Osteoblast (primary cell): Measurements from ENCODE around the gene CAMK2A. TPM values are rescaled to one million over a fixed set of nuclear protein-coding genes. Genes with fewer than 3 reads are reported as not detected.

Experiments used
- DNase-seq: peaks from one replicate; pipeline ENCODE4 v3.0.0; 2011; ENCODE audit warnings: low spot score, mixed read lengths; ENCODE audit not compliant: insufficient read length; ENCODE audit errors: missing footprints
- H2AFZ ChIP-seq: 2 replicates; pipeline ENCODE4 v1.6.0; 2011; ENCODE audit warnings: mild to moderate bottlenecking, low read length
- H3K27ac ChIP-seq: 2 replicates; pipeline ENCODE4 v1.5.1; 2011; ENCODE audit warnings: mild to moderate bottlenecking, low read depth, low read length, moderate library complexity
- H3K27me3 ChIP-seq: 2 replicates; pipeline ENCODE4 v1.6.0; 2012; ENCODE audit warnings: mild to moderate bottlenecking, control low read depth, inconsistent platforms, low read length, moderate library complexity; ENCODE audit not compliant: insufficient read depth
- H3K36me3 ChIP-seq: 2 replicates; pipeline ENCODE4 v1.5.1; 2011; ENCODE audit warnings: mild to moderate bottlenecking, low read length, control low read depth, moderate library complexity; ENCODE audit not compliant: insufficient read depth
- H3K4me1 ChIP-seq: 2 replicates; pipeline ENCODE4 v1.5.1; 2011; ENCODE audit warnings: mild to moderate bottlenecking, low read length, control low read depth, moderate library complexity; ENCODE audit not compliant: insufficient read depth
- H3K4me2 ChIP-seq: 2 replicates; pipeline ENCODE4 v1.6.0; 2011; ENCODE audit warnings: mild to moderate bottlenecking, low read length; ENCODE audit not compliant: insufficient read depth
- H3K4me3 ChIP-seq: fragments of 200-600 bp; sonication (generic); 3 replicates; pipeline ENCODE4 v1.5.1; 2012; ENCODE audit warnings: mild to moderate bottlenecking, low read length, inconsistent platforms; ENCODE audit not compliant: insufficient read depth
- H3K79me2 ChIP-seq: 2 replicates; pipeline ENCODE4 v1.6.0; 2012; ENCODE audit warnings: mild to moderate bottlenecking, low read length, control low read depth, inconsistent platforms; ENCODE audit not compliant: insufficient read depth
- H3K9me3 ChIP-seq: 2 replicates; pipeline ENCODE4 v1.5.1; 2011; ENCODE audit warnings: low read depth, low read length, control low read depth
- H4K20me1 ChIP-seq: 2 replicates; pipeline ENCODE4 v1.6.0; 2012; ENCODE audit warnings: mild to moderate bottlenecking, low read length, control low read depth; ENCODE audit not compliant: insufficient read depth
- total RNA-seq: library from RNA; depleted of rRNA; stranded (reverse); fragments of >200 nt; gene quantifications from 2 replicates; pipeline ENCODE4 v1.2.3, GENCODE V29; 2012
- TF ChIP-seq, protein P1 (sequence below): IDR thresholded peaks from 2 replicates; pipeline ENCODE4 v1.5.1; 2011; ENCODE audit warnings: mild to moderate bottlenecking, low read depth, low read length, moderate library complexity; ENCODE audit errors: extremely low read depth

Gene CAMK2A
- total RNA-seq, 1 donor: 0.36 TPM

DNA sequence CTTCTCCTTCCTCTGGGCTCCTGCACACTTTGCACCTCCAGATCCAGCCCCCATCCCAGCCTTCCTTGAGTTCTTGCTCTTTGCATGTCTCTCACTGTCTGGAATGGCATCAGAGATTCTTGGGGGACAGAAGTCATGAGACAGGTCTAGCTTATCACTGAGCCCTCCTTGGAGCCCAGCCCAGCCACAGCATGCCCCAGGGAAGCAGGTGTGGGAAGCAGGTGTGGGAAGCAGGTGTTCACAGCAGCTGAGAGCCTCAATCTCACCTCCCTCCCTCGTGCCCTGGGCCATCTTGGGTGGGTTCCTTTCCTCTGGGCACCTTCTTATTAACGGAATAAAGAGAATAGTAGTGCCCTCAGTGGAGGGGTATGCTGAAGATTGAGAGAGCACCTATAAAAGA is 72.5 kb downstream of the CAMK2A start:
- no peak overlapping the region for H3K4me3 ChIP-seq
- H2AFZ ChIP-seq: no peak overlapping the region
- H3K9me3 ChIP-seq: no peaks in the 10 kb centered on the region
- no peak for DNase-seq
- no peak overlapping the region for H3K4me2 ChIP-seq
- peaks cover 16% of the 10 kb centered on the region for H3K4me1 ChIP-seq
- TF ChIP-seq, protein P1, sequence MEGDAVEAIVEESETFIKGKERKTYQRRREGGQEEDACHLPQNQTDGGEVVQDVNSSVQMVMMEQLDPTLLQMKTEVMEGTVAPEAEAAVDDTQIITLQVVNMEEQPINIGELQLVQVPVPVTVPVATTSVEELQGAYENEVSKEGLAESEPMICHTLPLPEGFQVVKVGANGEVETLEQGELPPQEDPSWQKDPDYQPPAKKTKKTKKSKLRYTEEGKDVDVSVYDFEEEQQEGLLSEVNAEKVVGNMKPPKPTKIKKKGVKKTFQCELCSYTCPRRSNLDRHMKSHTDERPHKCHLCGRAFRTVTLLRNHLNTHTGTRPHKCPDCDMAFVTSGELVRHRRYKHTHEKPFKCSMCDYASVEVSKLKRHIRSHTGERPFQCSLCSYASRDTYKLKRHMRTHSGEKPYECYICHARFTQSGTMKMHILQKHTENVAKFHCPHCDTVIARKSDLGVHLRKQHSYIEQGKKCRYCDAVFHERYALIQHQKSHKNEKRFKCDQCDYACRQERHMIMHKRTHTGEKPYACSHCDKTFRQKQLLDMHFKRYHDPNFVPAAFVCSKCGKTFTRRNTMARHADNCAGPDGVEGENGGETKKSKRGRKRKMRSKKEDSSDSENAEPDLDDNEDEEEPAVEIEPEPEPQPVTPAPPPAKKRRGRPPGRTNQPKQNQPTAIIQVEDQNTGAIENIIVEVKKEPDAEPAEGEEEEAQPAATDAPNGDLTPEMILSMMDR: no peak
- H4K20me1 ChIP-seq: no peaks in the 10 kb centered on the region
- no peak overlapping the region for H3K27ac ChIP-seq
- no peaks in the 10 kb centered on the region for H3K36me3 ChIP-seq
- no peaks in the 10 kb centered on the region for H3K79me2 ChIP-seq
- no peaks in the 10 kb centered on the region for H3K27me3 ChIP-seq

DNA sequence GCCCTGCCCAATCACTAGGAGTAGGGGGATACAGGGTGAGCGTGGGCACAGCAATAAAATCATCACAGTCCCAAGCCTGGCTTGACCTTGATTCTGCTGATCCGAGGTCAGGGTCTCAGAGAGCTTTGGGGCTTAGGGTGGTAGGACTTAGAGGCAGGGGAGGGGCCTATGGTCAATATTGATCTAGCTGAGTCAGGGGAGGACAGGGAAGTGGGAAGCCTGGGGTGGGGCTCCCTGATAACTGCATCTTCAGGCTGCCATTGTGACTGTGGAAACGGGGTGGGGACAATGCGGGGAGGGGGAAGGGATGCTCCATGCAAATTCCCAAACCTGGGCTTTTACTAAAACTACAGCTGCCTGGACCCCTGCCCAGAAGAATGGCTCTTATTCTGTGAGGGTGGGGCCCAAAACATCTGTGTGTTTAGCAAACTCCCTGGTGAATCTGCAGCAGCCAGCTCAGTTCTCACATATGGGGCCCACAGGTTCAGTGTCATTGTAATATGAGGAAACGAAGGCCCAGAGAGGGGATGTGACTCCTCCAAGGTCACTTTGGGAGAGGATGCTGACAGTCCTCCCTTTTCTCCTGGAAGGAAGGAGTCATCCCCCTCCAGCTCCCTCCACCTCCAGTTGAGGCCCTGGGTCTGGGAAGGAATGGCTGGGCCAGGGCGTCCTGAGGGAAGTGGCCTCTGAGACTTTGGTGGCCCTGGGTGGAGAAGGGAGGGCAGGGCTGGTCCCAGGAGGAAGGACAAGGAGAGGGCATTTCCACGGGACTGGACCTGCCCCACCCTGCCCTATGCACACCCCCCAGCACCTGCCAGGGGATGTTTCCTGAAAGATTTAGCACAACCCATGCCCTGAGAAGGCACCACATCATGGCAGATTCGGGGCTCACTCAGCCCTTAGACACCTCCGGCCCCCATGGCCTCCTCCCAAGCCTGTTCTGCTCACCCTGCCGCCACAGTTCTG is 73.3 kb downstream of the CAMK2A start:
- Histone ChIP-seq H3K4me1 (peaks cover 16% of the 10 kb centered on the region), H3K36me3 (no peaks in the 10 kb centered on the region), H4K20me1 (no peaks in the 10 kb centered on the region), H3K4me3 (no peak overlapping the region), H3K79me2 (no peaks in the 10 kb centered on the region), H3K4me2 (no peak overlapping the region), H2AFZ (no peak overlapping the region), H3K27me3 (no peaks in the 10 kb centered on the region), H3K27ac (no peak overlapping the region), H3K9me3 (no peaks in the 10 kb centered on the region)
- TF ChIP-seq, protein P1: no peak
- no peak for DNase-seq

DNA sequence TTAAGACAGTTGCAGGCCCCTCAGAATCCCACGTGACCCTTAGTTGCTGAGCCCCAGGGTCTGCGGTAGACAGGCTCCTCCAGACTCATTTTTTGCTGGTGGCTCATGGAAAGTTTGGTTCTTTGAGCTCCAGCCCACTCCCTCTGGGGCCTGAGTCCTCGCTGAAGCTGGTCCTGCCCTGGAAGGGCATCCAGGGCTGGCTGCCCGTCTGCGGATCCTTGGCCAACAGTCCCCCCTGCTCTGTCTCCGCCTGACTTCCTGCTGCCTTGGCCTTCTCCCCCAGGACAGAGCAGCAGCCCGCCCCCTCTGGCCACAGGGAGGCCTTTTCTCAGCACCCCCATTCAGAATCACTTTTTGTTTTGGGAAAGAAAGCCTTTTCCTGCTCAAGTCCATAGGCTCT is 75.3 kb downstream of the CAMK2A start:
- Histone ChIP-seq H3K36me3 (no peaks in the 10 kb centered on the region), H3K9me3 (no peaks in the 10 kb centered on the region), H3K4me3 (no peak overlapping the region), H3K4me1 (peaks cover 23% of the 10 kb centered on the region), H3K79me2 (no peaks in the 10 kb centered on the region), H3K27ac (peak overlapping the region; percentile 0), H4K20me1 (no peaks in the 10 kb centered on the region), H3K4me2 (peak overlapping the region; percentile 4), H2AFZ (peak overlapping the region; percentile 39), H3K27me3 (no peaks in the 10 kb centered on the region)
- TF ChIP-seq, protein P1: peak; percentile 38
- DNase-seq: peak; percentile 98

DNA sequence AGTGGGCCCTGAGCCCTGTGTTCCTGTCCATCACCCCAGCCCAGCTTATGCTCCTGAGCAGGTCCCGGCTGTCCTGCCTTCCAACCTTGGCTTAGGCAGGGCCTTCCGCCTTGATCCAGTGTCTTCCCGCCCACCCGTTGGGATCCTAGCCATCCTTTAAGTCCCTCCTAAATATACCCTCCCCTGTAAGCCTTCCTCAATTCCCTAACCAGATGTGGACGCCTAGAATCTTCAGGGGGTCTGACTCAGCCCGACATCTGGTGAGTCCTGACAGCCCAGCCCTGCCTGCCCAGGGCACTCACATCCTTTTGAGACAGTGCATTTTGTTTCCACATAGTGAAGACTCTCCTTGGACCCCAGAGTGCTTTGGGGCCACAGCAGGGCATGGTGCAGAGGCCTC is 76.0 kb downstream of the CAMK2A start:
- DNase-seq: peak; percentile 89
- TF ChIP-seq, protein P1: no peak
- Histone ChIP-seq H3K4me2 (no peak overlapping the region), H2AFZ (no peak overlapping the region), H3K27ac (peak overlapping the region; percentile 0), H3K4me1 (peaks cover 30% of the 10 kb centered on the region), H4K20me1 (no peaks in the 10 kb centered on the region), H3K27me3 (no peaks in the 10 kb centered on the region), H3K79me2 (no peaks in the 10 kb centered on the region), H3K9me3 (no peaks in the 10 kb centered on the region), H3K36me3 (no peaks in the 10 kb centered on the region), H3K4me3 (no peak overlapping the region)
